ENCODE results near the gene ERBB4.
"Not testable (repeated sequence)": the region's sequence is repeated elsewhere in the genome, so short reads cannot be mapped to it uniquely, and the experiment has no call there.

Gene ERBB4

DNA sequence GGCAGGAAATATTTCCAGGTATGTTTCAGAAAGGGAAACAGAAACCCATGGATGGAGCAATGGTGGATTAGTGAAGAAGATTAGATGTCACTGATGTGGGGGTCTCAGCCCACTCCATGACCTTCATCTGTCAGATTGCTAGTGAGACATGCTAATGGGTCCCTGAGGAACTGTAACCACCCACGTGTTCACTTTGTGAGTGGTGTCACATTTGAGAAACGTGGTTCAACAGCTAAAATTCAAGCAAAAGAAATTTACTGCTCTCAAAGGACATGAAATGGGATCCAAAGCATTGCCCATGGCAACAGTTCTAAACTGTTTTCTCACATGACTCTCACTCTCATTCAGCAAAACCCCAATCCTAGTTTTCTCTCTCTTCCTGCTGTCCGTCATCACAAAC lies 776.1 kb downstream of the ERBB4 start:
- in situ Hi-C loops (cut with MboI; ENCODE audit: low sequenced_read_pairs) = loop anchor here (25.0 kb wide), 1 partner anchor 775 kb away; the partner anchor contains the start of gene ERBB4

DNA sequence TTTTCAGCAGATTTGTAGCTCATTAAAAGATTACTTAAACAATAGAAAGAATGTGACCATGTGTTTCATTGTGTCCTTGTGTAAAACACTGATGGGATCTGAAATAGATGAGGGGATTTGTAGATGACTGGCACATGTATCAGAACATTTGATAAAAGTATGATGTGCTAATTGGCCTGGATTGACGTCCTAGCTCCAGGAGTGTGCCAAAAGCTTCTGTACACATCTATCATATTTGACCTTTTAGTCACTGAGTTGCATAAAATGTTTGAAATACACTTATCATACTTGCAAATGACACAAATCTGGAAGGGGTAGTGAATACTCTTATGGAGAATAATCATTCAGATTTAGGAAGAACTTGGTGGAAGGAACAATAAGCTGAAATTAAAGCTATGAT lies 778.5 kb downstream of the ERBB4 start:
- in situ Hi-C loops (cut with MboI; ENCODE audit: low sequenced_read_pairs) = loop anchor here (25.0 kb wide), 1 partner anchor 777 kb away; the partner anchor contains the start of gene ERBB4

DNA sequence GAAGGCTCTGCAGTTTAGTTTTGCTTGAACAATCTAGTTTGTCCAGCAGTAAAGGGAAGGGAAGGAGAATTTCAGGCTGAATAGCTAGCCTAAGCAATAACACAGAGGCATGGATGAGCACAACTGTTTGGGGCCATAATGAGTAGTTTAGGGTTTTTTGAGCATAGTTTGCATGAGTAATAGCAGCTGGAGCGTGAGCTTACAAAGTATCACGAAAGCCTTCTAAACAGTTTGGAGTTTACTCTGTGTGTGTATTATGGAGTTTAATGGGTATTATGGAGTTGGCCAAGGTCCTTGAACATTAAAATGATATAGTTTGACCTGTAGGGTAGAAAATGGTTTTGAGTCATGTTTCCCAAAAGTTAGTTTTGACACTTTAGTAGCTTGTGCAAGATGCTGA lies 782.3 kb downstream of the ERBB4 start:
- in situ Hi-C loops (cut with MboI; ENCODE audit: low sequenced_read_pairs) = loop anchor here (25.0 kb wide), 1 partner anchor 781 kb away; the partner anchor contains the start of gene ERBB4

DNA sequence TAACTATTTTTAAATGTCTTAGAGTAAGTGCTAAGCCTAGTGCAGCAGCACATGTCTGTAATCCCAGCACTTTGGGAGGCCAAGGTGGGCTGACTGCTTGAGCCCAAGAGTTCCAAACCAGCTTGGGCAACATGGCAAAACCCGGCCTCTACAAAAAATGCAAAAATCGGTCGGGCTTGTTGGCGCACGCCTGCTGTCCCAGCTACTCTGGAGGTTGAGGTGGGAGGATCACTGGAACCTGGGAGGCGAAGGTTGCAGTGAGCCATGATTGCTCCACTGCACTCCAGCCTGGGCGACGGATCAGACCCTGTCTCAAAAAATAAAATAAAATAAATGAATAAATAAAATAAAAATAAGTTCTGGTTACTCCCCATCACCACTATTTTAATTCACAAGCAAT lies 783.4 kb downstream of the ERBB4 start:
- in situ Hi-C loops (cut with MboI; ENCODE audit: low sequenced_read_pairs) = loop anchor here (25.0 kb wide), 1 partner anchor 782 kb away; the partner anchor contains the start of gene ERBB4

DNA sequence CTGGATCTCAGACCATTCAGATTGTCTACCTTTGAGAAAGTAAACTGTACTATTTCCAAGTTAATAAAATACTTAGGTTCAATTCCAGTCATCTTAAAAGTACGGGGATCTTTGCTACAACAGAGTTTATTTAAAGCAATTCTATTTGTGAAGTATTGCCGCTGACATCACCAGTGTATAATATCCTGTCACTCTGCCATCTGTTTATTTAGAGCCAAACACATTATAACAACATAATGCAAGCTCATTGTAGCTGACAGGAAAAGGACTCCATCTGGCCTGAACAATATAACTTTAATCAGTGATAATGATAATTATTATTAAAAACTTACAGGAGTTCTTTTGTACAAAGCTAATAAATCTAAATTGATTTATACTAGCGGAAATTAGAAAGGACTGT lies 786.8 kb downstream of the ERBB4 start:
- in situ Hi-C loops (cut with MboI; ENCODE audit: low sequenced_read_pairs) = loop anchor here (25.0 kb wide), 1 partner anchor 785 kb away; the partner anchor contains the start of gene ERBB4

DNA sequence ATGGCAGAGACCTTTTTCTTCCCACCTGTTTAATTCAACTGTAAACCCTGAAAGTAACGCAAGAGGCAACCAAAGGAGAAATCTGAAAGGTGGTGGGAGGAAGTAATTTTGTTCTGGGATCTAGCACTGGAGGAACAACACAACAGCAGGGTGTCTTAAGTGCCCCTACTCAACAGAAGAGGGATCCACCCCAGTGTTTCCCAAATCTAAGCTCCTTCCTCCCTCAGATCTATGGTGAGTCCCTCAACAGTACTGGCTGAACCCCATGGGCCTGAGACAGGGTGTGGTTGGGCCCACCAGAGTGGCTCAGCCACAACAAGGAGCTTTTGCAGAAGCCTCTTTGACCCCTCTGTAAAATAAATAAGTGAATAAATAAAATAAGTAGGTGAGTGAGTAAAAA lies 790.3 kb downstream of the ERBB4 start:
- in situ Hi-C loops (cut with MboI; ENCODE audit: low sequenced_read_pairs) = no loop called here

DNA sequence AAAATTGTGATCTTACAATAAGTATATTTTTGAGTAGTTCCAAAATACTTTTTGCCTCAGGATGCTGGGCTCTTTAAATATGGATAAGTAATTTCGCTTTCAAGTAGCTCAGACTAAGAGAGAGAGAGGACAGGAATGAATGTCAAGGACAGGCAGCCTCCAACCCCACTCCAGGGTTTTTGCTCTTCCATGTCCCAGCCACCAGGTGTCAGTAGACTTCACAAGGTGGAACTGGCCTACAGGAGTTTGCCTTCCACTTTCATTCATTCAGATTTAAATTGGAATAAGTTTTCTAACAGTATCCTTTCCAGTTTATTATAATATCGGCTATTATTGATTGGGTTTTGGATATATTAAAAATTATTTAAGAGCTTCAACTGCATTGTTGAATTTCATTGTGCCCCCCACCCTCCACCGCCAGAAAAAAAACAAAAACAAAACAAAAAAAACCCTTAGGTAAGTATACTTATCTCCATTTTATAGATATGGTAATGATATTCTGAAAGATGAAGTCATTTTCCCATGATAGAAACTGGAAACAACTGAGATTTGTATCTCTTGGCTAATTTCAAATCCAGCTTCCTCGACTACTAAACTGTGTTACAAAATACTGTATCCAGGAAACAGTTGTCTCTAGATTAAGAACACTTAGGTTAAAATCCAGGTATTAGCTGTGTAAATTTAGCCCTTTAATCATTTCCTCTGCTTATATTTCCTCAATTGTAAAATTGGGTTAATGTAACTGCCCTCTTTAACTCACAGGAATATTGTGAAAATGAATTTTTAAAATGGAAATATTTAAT lies 793.1 kb downstream of the ERBB4 start:
- in situ Hi-C loops (cut with MboI; ENCODE audit: low sequenced_read_pairs) = no loop called here

DNA sequence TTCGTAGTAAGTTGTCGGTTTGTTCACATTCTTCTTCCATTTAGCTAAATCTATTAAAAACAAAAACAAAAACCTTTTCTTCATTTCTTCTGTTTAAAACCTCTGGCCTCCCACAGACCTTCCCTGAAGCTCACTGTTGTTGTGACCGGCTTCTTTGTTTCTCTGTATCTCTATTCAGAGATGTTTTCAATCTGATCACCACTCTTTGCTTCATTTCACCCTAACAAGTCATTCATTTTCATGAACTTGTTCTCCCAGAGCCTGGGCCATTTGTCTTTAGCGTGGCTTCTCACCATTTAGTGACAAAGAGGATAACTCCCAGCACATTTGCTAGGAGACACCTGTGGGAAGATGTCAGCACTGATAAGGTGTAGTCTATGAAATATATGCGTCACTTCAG lies 794.2 kb downstream of the ERBB4 start:
- in situ Hi-C loops (cut with MboI; ENCODE audit: low sequenced_read_pairs) = no loop called here

DNA sequence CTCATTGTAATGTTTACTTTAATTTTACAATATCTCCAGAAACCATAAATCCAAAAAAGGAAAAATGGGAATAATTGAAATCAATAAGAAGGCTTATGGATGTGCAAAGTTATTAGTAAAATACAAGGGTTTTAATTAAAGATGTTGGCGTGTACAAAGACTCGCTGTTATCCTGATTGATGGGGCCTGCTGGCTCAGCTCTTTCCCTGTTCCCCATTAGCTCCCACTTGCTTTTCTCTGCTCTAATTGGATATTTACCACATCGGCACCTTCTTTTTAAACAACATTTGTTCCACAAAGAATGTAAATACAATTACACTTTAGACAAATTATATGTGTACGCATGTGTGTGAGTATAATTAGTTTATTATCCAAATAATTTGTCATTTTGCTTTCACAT lies 796.6 kb downstream of the ERBB4 start:
- in situ Hi-C loops (cut with MboI; ENCODE audit: low sequenced_read_pairs) = no loop called here

DNA sequence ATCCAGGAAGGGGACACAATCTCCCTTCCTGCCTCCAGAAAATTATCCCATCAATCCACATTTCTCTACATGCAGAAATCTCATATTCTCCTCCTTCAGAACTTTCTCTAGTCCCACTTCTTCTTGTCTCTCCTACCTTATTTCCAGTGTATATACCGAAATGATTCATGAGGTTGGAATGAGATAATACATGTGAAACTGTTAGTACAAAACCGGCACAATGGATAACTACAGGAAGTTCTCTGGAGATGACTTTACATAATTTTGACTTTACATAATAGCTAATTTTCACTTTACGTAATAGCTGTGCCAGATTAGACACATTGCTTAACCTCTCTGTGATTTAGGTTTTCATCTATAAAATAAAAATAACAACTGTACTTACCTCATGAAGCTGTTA lies 801.3 kb downstream of the ERBB4 start:
- in situ Hi-C loops (cut with MboI; ENCODE audit: low sequenced_read_pairs) = no loop called here

DNA sequence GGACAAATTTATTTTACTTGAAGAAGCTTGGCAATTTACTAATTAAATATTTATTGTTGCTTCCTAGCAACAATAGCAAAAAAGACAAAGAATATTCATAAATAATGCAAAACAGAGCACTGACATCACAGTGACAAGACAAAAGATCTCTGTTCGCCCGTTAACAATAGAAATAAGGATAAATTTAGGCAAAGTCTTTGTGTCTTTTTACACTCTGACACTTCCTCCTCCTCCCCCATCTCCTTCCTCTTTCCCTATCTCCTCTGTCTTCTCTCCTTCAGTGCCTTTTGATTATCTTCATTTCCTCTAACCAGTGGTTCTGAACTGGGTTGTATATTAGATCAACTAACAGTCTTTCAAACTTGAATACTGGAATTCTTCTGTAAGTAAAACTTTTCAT lies 808.4 kb downstream of the ERBB4 start:
- in situ Hi-C loops (cut with MboI; ENCODE audit: low sequenced_read_pairs) = no loop called here

DNA sequence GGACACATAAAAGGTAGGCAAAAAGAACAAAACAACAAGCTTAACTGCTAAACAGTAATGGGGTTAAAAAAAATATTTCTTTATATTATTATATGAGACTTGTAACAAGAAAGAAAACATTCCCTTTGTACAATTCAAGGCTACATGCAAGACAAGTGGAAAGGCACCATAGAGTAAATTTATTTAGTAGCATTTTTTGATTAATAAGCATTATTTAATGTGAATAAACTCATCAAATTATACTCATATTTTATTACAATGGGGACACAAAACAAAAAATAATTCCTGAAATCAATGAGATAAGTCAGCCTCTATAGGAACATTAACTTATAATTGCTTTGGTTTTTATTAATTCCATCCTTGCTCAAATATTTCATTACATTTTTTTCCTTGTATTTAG lies 809.2 kb downstream of the ERBB4 start:
- in situ Hi-C loops (cut with MboI; ENCODE audit: low sequenced_read_pairs) = no loop called here

DNA sequence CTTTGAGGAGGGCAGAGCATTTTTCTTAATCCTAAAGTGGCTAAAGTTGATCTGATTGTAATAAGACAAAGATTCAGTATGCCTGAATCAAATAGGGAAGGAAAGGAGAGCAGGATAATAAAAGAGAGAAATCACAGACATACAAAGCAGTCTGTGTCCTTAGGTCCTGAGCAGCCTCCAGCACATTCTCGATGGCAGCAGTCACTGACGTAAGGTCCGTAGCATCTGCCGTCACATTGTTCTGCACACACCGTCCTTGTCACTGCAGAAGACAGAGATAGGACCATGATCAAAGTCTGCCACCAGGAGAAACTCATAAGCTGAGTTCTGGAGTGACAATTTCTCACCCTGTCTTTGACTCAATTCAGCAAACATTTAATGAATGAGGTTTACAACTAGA lies 813.7 kb downstream of the ERBB4 start:
- in situ Hi-C loops (cut with MboI; ENCODE audit: low sequenced_read_pairs) = no loop called here

DNA sequence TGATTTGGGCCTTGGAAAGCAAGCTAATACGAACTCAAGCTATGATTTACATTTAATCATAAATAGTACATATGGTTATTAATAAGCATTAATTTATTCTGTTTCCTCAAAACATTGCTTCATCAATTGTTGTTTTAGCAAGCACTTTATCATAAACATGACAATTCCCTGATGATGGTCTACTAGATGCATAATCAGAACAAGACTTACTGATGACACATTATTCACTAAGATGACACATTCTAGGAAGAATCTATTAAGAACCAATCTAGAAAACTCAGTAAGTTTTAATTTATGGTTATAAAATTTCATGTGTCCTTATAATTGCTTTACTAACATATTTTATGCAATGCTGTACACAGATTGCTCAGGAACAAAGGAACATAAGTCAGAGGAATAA lies 815.2 kb downstream of the ERBB4 start:
- in situ Hi-C loops (cut with MboI; ENCODE audit: low sequenced_read_pairs) = no loop called here

DNA sequence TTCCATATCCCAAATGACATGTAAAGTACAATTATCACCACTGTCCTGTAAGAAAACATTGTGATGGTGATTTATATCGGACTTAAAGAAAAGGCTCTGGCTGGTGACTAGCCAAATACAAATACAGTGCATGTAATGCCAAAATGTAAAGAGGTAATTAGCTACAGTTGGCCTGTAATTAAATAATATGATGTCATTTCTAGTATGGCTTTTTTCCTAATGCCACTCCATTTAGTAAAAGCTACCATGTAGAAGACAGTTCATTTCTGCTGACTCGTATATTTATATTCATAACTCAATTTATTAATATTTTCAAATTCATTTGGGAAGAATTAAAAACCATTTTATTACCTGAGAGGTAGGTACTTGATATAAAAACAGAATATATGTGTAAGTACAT lies 815.7 kb downstream of the ERBB4 start:
- in situ Hi-C loops (cut with MboI; ENCODE audit: low sequenced_read_pairs) = no loop called here

DNA sequence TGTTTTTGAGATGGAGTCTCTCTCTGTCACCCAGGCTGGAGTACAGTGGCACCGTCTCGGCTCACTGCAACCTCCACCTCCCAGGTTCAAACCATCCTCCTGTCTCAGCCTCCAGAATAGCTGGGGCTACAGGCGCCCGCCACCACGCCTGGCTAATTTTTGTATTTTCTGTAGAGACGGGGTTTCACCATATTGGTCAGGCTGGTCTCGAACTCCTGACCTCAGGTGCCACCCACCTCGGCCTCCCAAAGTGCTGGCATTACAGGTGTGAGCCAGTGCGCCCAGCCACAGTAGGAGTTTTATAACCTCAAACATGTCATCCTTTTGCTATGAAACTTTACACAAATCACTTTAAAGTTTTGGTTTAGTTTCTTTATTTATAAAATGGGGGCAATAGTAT lies 816.7 kb downstream of the ERBB4 start:
- in situ Hi-C loops (cut with MboI; ENCODE audit: low sequenced_read_pairs) = not testable (repeated sequence)

DNA sequence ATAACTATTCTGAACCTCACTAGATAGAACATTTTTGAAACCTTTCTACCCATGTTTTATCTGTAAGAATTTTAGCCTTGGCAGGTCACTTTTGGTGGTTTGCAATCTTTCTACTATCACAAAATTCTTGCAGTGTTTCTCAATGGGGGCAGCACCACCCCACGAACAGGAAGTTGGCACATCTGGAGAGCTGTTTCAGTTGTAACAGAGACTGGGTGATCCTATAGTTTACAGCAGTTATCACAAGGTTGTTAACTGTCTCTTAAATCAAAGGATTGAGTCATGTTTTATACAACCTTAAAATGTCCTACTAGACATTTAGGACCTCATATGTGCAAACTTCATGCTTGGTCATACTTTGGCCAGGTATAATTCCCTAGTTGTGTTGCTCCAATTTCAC lies 829.2 kb downstream of the ERBB4 start:
- in situ Hi-C loops (cut with MboI; ENCODE audit: low sequenced_read_pairs) = no loop called here

DNA sequence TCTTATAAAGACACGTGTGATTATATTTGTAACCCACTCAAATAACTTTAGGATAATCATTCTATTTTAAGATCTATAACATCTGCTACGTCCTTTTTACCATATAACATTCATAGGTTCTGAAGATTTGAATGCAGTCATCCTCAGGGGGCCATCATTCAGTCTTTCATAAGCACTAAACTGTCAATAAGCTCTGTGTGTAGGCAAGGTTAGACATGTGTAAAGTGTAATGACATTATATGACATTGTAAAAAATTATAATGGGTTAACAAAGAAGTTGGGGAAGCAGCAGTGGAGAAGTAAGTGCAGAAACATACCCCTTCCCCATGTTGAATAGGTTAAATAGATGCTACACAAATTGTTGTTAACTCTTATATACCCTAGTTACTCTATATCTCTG lies 845.9 kb downstream of the ERBB4 start:
- in situ Hi-C loops (cut with MboI; ENCODE audit: low sequenced_read_pairs) = no loop called here

DNA sequence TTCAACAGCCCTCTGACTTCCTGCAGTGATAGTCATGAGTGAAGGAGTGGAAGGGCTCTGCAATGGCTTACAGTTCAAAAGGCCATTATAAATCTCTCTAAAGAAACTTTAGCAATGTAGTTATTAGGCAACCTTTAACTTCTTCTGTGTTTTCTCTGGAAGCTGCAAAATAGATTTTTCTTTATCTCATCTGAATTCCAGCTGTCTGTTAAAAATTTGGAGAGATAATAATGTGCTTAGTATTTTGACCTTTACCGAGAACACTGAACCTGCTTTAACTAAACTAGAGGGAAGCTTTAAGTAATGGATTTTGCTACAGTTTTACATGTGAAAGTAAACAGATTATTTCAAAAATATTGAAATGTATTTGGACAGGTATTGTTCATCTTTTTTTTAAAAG lies 847.9 kb downstream of the ERBB4 start:
- in situ Hi-C loops (cut with MboI; ENCODE audit: low sequenced_read_pairs) = no loop called here

DNA sequence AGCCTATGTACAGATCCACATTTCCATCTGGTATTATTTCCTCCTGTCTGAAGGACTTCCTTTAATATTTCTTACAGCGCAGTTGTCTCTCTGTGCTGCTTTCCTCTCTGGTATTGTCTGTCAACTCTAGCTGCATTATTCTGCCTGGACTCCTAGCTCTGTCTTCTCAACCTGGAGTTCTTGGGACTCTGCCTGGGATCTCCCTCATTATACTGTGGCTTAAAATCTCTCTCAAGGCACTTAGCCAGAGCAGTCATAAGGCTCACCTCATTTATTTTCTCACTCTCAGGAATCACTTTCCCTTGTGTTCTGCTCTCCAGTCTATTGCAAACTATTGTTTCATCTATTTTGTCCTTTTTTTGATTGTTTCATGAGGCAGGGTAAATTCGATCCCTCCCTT lies 850.4 kb downstream of the ERBB4 start:
- in situ Hi-C loops (cut with MboI; ENCODE audit: low sequenced_read_pairs) = no loop called here

DNA sequence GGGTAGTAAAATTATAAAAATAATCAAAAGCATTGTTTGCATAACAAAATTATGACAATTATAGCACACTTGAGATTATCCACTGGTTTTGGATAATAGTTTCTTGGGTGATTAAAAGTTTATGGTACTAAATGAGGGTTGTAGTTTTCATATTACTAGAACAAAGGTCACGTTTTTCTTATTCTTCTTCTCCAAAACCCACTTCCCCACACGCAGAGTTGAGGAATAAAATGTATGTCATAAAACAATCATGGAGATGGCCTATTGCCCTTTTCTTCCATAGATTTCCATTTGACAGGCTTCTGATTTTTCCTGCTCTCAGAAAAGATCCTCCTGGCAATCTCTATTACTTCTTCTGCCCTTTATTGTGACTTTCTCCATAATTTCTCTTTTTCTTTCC lies 863.9 kb downstream of the ERBB4 start:
- in situ Hi-C loops (cut with MboI; ENCODE audit: low sequenced_read_pairs) = no loop called here

DNA sequence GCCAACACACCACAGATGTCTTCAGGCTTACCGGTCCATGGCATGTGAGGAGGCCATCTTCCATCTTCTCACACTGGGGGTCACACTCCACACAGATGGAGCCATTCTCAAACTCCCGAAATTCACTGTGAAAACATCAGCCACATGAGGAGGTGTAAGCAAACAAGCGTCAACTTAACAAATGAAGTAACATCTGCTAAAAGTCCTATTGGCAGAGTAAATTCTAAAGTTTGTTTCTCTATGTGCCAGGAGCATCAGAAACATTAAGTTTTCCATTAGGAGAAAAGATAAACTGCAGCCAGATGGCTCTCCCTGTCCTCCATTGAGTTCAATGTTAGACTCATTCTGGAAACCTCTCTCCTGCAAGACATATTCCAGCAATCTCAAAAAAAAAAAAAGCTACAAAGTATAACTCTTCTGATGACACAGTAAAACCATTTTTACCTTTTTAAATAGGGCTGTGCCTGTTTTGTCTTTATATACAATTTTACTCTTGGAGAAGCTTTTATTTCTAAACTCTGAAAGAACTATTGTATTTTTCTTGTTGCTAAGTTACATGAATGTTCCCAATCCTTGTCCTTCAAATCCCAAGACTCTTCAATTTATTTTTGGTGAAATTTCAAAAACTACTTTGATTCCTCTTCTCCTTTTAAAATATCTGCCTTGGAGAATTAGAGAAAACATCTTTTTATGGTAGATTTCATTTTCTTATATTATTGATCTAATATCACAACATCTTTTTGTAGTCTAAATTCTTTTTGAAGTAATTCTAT lies 865.3 kb downstream of the ERBB4 start:
- in situ Hi-C loops (cut with MboI; ENCODE audit: low sequenced_read_pairs) = no loop called here

Data from HL-60/S4 treated with retinoic acid at 250 ng/mL for 4 days and 3 days (cell line).